ENCODE data around the gene ADCY4.

The ADCY4 gene

GRCh38 chr14:24340606-24341005 is 5.7 kb upstream of the ADCY4 start:
- no peak for DNase-seq
- Histone ChIP-seq H2BK5ac (ENCODE audit: low read depth, low read length, poor library complexity, severe bottlenecking) (no peak overlapping the region), H3K9me3 (ENCODE audit: control insufficient read depth, low read length) (no peaks in the 10 kb centered on the region), H2AFZ (ENCODE audit: low read depth, low read length) (no peak overlapping the region), H2BK15ac (ENCODE audit: low read depth, poor library complexity, severe bottlenecking) (no peak overlapping the region), H3K4me3 (ENCODE audit: insufficient read depth in 1 of 2, low read depth in 1 of 2, low read length in 2 of 2) (no peak overlapping the region), H3K18ac (ENCODE audit: low read depth in 1 of 2, low read length in 2 of 2) (no peak overlapping the region), H3K79me1 (replicated peaks; ENCODE audit: low read length, poor library complexity, severe bottlenecking) (no peaks in the 10 kb centered on the region), H2BK12ac (ENCODE audit: low read length in 2 of 2) (no peak overlapping the region), H4K91ac (ENCODE audit: low read length) (no peak overlapping the region), H3K23ac (ENCODE audit: low read length in 2 of 2) (no peak overlapping the region), H4K8ac (ENCODE audit: low read length) (no peak overlapping the region), H3K27me3 (ENCODE audit: control insufficient read depth in 1 of 2, insufficient read depth in 1 of 2, low read length in 2 of 2) (peaks cover 23 to 57% of the 10 kb centered on the region in 2 experiments), H3K36me3 (ENCODE audit: control insufficient read depth in 1 of 2, insufficient read depth in 2 of 2, low read depth in 1 of 2, low read length in 2 of 2) (peaks cover 4 to 18% of the 10 kb centered on the region in 2 experiments), H3K4me1 (ENCODE audit: control insufficient read depth, insufficient read depth, low read depth, low read length) (peaks cover 16% of the 10 kb centered on the region), H3K4me2 (ENCODE audit: low read length, poor library complexity, severe bottlenecking) (no peak overlapping the region), H3K27ac (ENCODE audit: low read length, poor library complexity, severe bottlenecking) (no peak overlapping the region), H3K9ac (ENCODE audit: low read length) (no peak overlapping the region), H2BK120ac (ENCODE audit: low read depth, low read length) (no peak overlapping the region), H2AK5ac (ENCODE audit: low read length, severe bottlenecking) (no peak overlapping the region), H3K14ac (ENCODE audit: low read length in 2 of 2) (no peak overlapping the region), H3K4ac (ENCODE audit: low read depth in 1 of 2, low read length in 2 of 2) (no peak overlapping the region)
- 80% methylated on average over 1 of the region's 1 CpG for WGBS

- H2BK12ac ChIP-seq (ENCODE audit: low read length in 2 of 2), result peak within 1 kb of the TSS in 1 of 2 experiments; percentile 43
- no peak within 1 kb of the TSS for H2BK5ac ChIP-seq (ENCODE audit: low read depth, low read length, poor library complexity, severe bottlenecking)
- peak within 1 kb of the TSS; percentile 73 for H4K8ac ChIP-seq (ENCODE audit: low read length)
- no peak within 1 kb of the TSS for H3K27ac ChIP-seq (ENCODE audit: low read length, poor library complexity, severe bottlenecking)
- H2AK5ac ChIP-seq (ENCODE audit: low read length, severe bottlenecking), result no peak within 1 kb of the TSS
- H4K91ac ChIP-seq (ENCODE audit: low read length), result no peak within 1 kb of the TSS
- no peak within 1 kb of the TSS for H3K4ac ChIP-seq (ENCODE audit: low read depth in 1 of 2, low read length in 2 of 2)
- H2BK15ac ChIP-seq (ENCODE audit: low read depth, poor library complexity, severe bottlenecking), result no peak within 1 kb of the TSS
- H3K4me1 ChIP-seq (ENCODE audit: control insufficient read depth, insufficient read depth, low read depth, low read length), result peaks cover 26% of the 10 kb centered on the region
- peak within 1 kb of the TSS; percentile 83 for H3K4me2 ChIP-seq (ENCODE audit: low read length, poor library complexity, severe bottlenecking)
- H3K18ac ChIP-seq (ENCODE audit: low read depth in 1 of 2, low read length in 2 of 2), result peak within 1 kb of the TSS in 1 of 2 experiments; percentile 82
- no peaks in the 10 kb centered on the region for H3K79me1 ChIP-seq (replicated peaks; ENCODE audit: low read length, poor library complexity, severe bottlenecking)
- peaks cover 29 to 58% of the 10 kb centered on the region in 2 experiments for H3K27me3 ChIP-seq (ENCODE audit: control insufficient read depth in 1 of 2, insufficient read depth in 1 of 2, low read length in 2 of 2)
- peak; percentile 20 for DNase-seq
- peak within 1 kb of the TSS; percentile 30 for H2AFZ ChIP-seq (ENCODE audit: low read depth, low read length)
- H3K23ac ChIP-seq (ENCODE audit: low read length in 2 of 2), result peak within 1 kb of the TSS in 1 of 2 experiments; percentile 85
- H2BK120ac ChIP-seq (ENCODE audit: low read depth, low read length), result no peak within 1 kb of the TSS
- no peaks in the 10 kb centered on the region for H3K9me3 ChIP-seq (ENCODE audit: control insufficient read depth, low read length)
- H3K9ac ChIP-seq (ENCODE audit: low read length), result peak within 1 kb of the TSS; percentile 81
- peaks cover 4 to 18% of the 10 kb centered on the region in 2 experiments for H3K36me3 ChIP-seq (ENCODE audit: control insufficient read depth in 1 of 2, insufficient read depth in 2 of 2, low read depth in 1 of 2, low read length in 2 of 2)
- peak within 1 kb of the TSS in 1 of 2 experiments; percentile 56 for H3K14ac ChIP-seq (ENCODE audit: low read length in 2 of 2)
- H3K4me3 ChIP-seq (ENCODE audit: insufficient read depth in 1 of 2, low read depth in 1 of 2, low read length in 2 of 2), result peak within 1 kb of the TSS; percentile 52 to 91
- WGBS, result 9% methylated on average over 38 of the region's 51 CpGs
Observed at GRCh38 chr14:24339284-24340151, 4.6 kb upstream of the ADCY4 start, which contains the start of gene RIPK3. RIPK3 (minus strand) TSS chr14:24339991; CDS start chr14:24339826, 165 bp downstream.

GRCh38 chr14:24338843-24339242 is 4.0 kb upstream of the ADCY4 start:
- DNase-seq, result no peak
- H4K91ac ChIP-seq (ENCODE audit: low read length), result no peak overlapping the region
- no peak overlapping the region for H2BK15ac ChIP-seq (ENCODE audit: low read depth, poor library complexity, severe bottlenecking)
- peaks cover 4 to 18% of the 10 kb centered on the region in 2 experiments for H3K36me3 ChIP-seq (ENCODE audit: control insufficient read depth in 1 of 2, insufficient read depth in 2 of 2, low read depth in 1 of 2, low read length in 2 of 2)
- H2BK5ac ChIP-seq (ENCODE audit: low read depth, low read length, poor library complexity, severe bottlenecking), result no peak overlapping the region
- H3K4me1 ChIP-seq (ENCODE audit: control insufficient read depth, insufficient read depth, low read depth, low read length), result peaks cover 29% of the 10 kb centered on the region
- H2BK120ac ChIP-seq (ENCODE audit: low read depth, low read length), result no peak overlapping the region
- no peak overlapping the region for H3K4ac ChIP-seq (ENCODE audit: low read depth in 1 of 2, low read length in 2 of 2)
- H2BK12ac ChIP-seq (ENCODE audit: low read length in 2 of 2), result no peak overlapping the region
- H3K14ac ChIP-seq (ENCODE audit: low read length in 2 of 2), result peak overlapping the region in 1 of 2 experiments; percentile 56
- H3K4me3 ChIP-seq (ENCODE audit: insufficient read depth in 1 of 2, low read depth in 1 of 2, low read length in 2 of 2), result peak overlapping the region in 1 of 2 experiments; percentile 91
- H4K8ac ChIP-seq (ENCODE audit: low read length), result no peak overlapping the region
- H3K27ac ChIP-seq (ENCODE audit: low read length, poor library complexity, severe bottlenecking), result no peak overlapping the region
- peak overlapping the region; percentile 81 for H3K9ac ChIP-seq (ENCODE audit: low read length)
- H3K18ac ChIP-seq (ENCODE audit: low read depth in 1 of 2, low read length in 2 of 2), result peak overlapping the region in 1 of 2 experiments; percentile 80
- H3K27me3 ChIP-seq (ENCODE audit: control insufficient read depth in 1 of 2, insufficient read depth in 1 of 2, low read length in 2 of 2), result peaks cover 29 to 64% of the 10 kb centered on the region in 2 experiments
- H3K23ac ChIP-seq (ENCODE audit: low read length in 2 of 2), result peak overlapping the region in 1 of 2 experiments; percentile 70
- peak overlapping the region; percentile 83 for H3K4me2 ChIP-seq (ENCODE audit: low read length, poor library complexity, severe bottlenecking)
- H2AK5ac ChIP-seq (ENCODE audit: low read length, severe bottlenecking), result no peak overlapping the region
- no peak overlapping the region for H2AFZ ChIP-seq (ENCODE audit: low read depth, low read length)
- 80% methylated on average over 14 of the region's 14 CpGs for WGBS
- no peaks in the 10 kb centered on the region for H3K79me1 ChIP-seq (replicated peaks; ENCODE audit: low read length, poor library complexity, severe bottlenecking)
- no peaks in the 10 kb centered on the region for H3K9me3 ChIP-seq (ENCODE audit: control insufficient read depth, low read length)

GRCh38 chr14:24337824-24338175 is 2.9 kb upstream of the ADCY4 start:
- Histone ChIP-seq H3K14ac (ENCODE audit: low read length in 2 of 2) (no peak overlapping the region), H3K79me1 (replicated peaks; ENCODE audit: low read length, poor library complexity, severe bottlenecking) (no peaks in the 10 kb centered on the region), H3K27ac (ENCODE audit: low read length, poor library complexity, severe bottlenecking) (no peak overlapping the region), H4K8ac (ENCODE audit: low read length) (no peak overlapping the region), H2BK120ac (ENCODE audit: low read depth, low read length) (no peak overlapping the region), H2BK12ac (ENCODE audit: low read length in 2 of 2) (no peak overlapping the region), H3K23ac (ENCODE audit: low read length in 2 of 2) (no peak overlapping the region), H3K36me3 (ENCODE audit: control insufficient read depth in 1 of 2, insufficient read depth in 2 of 2, low read depth in 1 of 2, low read length in 2 of 2) (peaks cover 4 to 18% of the 10 kb centered on the region in 2 experiments), H3K9me3 (ENCODE audit: control insufficient read depth, low read length) (no peaks in the 10 kb centered on the region), H3K27me3 (ENCODE audit: control insufficient read depth in 1 of 2, insufficient read depth in 1 of 2, low read length in 2 of 2) (peaks cover 29 to 67% of the 10 kb centered on the region in 2 experiments), H3K4me2 (ENCODE audit: low read length, poor library complexity, severe bottlenecking) (no peak overlapping the region), H2AFZ (ENCODE audit: low read depth, low read length) (no peak overlapping the region), H2BK15ac (ENCODE audit: low read depth, poor library complexity, severe bottlenecking) (peak overlapping the region; percentile 49), H2AK5ac (ENCODE audit: low read length, severe bottlenecking) (no peak overlapping the region), H4K91ac (ENCODE audit: low read length) (no peak overlapping the region), H3K4ac (ENCODE audit: low read depth in 1 of 2, low read length in 2 of 2) (no peak overlapping the region), H3K4me3 (ENCODE audit: insufficient read depth in 1 of 2, low read depth in 1 of 2, low read length in 2 of 2) (no peak overlapping the region), H3K18ac (ENCODE audit: low read depth in 1 of 2, low read length in 2 of 2) (no peak overlapping the region), H2BK5ac (ENCODE audit: low read depth, low read length, poor library complexity, severe bottlenecking) (no peak overlapping the region), H3K4me1 (ENCODE audit: control insufficient read depth, insufficient read depth, low read depth, low read length) (peaks cover 32% of the 10 kb centered on the region), H3K9ac (ENCODE audit: low read length) (no peak overlapping the region)
- WGBS, result 90% methylated on average over 8 of the region's 8 CpGs
- DNase-seq, result no peak

Measured in mesenchymal stem cell (in vitro differentiated cells and primary cell).